CD4-positive, alpha-beta T cell treated with Interleukin-15 for 4 hours (primary cell): ENCODE data around the gene SEMA4B.
"Not testable (repeated sequence)": the region's sequence is repeated elsewhere in the genome, so short reads cannot be mapped to it uniquely, and the experiment has no call there.

ENCODE experiments used
- DNase-seq: peaks from one replicate; pipeline ENCODE4 v3.0.0-alpha.2; 2020; ENCODE audit warnings: low spot score

The SEMA4B gene

GRCh38 chr15:90227816-90228772, 27.0 kb downstream of the SEMA4B start:
- no peak for DNase-seq

GRCh38 chr15:90228960-90229359, 27.8 kb downstream of the SEMA4B start:
- no peak for DNase-seq

- no peak for DNase-seq
These were observed 29.0 kb downstream of the SEMA4B start for GRCh38 chr15:90230071-90230494.

GRCh38 chr15:90230610-90231009, 29.5 kb downstream of the SEMA4B start:
- no peak for DNase-seq

GRCh38 chr15:90231028-90232017, 30.2 kb downstream of the SEMA4B start:
- DNase-seq, result peak; percentile 79

GRCh38 chr15:90232196-90232595, 31.1 kb downstream of the SEMA4B start:
- no peak for DNase-seq

GRCh38 chr15:90232941-90233386, 31.8 kb downstream of the SEMA4B start:
- DNase-seq, result no peak

- DNase-seq, result peak; percentile 97
These were observed 32.4 kb downstream of the SEMA4B start, which contains the start of gene CIB1 for GRCh38 chr15:90233387-90234095. Gene CIB1 (minus strand): TSS chr15:90233941. CDS start chr15:90233885, 56 bp downstream.

- no peak for DNase-seq
These were observed 33.2 kb downstream of the SEMA4B start, which contains the start of gene GDPGP1 for GRCh38 chr15:90234096-90234988. Gene GDPGP1 (plus strand): TSS chr15:90234209. CDS start chr15:90240909, 6,700 bp downstream.

GRCh38 chr15:90239371-90239770, 38.2 kb downstream of the SEMA4B start:
- DNase-seq, result no peak

- DNase-seq, result no peak
These were observed 39.7 kb downstream of the SEMA4B start for GRCh38 chr15:90240856-90241255.

- DNase-seq, result no peak
These were observed 40.4 kb downstream of the SEMA4B start for GRCh38 chr15:90241343-90242192.

GRCh38 chr15:90243943-90244639, 43.0 kb downstream of the SEMA4B start:
- no peak for DNase-seq

- DNase-seq, result no peak
These were observed 47.7 kb downstream of the SEMA4B start for GRCh38 chr15:90248789-90249202.

- DNase-seq, result peak; percentile 57
These were observed 48.2 kb downstream of the SEMA4B start, which contains the start of gene TTLL13 for GRCh38 chr15:90249203-90249863. Gene TTLL13 (plus strand): TSS chr15:90249556. CDS start chr15:90250631, 1,075 bp downstream.

- no peak for DNase-seq
These were observed 56.6 kb downstream of the SEMA4B start for GRCh38 chr15:90257776-90258175.

GRCh38 chr15:90259524-90259923, 58.4 kb downstream of the SEMA4B start:
- no peak for DNase-seq

- not testable (repeated sequence) for DNase-seq
These were observed 59.6 kb downstream of the SEMA4B start for GRCh38 chr15:90260731-90261130.
